Measurements from ENCODE around the gene RPS15. TPM values are rescaled to one million over a fixed set of nuclear protein-coding genes. Genes with fewer than 3 reads are reported as not detected.

RPS15 gene
- total and polyA plus RNA-seq, 9 of the 15 experiments (the other 6 are each of a cell fraction or from before 2014, with no cell fraction given), result 605 to 2,791 (median 957) TPM

DNA sequence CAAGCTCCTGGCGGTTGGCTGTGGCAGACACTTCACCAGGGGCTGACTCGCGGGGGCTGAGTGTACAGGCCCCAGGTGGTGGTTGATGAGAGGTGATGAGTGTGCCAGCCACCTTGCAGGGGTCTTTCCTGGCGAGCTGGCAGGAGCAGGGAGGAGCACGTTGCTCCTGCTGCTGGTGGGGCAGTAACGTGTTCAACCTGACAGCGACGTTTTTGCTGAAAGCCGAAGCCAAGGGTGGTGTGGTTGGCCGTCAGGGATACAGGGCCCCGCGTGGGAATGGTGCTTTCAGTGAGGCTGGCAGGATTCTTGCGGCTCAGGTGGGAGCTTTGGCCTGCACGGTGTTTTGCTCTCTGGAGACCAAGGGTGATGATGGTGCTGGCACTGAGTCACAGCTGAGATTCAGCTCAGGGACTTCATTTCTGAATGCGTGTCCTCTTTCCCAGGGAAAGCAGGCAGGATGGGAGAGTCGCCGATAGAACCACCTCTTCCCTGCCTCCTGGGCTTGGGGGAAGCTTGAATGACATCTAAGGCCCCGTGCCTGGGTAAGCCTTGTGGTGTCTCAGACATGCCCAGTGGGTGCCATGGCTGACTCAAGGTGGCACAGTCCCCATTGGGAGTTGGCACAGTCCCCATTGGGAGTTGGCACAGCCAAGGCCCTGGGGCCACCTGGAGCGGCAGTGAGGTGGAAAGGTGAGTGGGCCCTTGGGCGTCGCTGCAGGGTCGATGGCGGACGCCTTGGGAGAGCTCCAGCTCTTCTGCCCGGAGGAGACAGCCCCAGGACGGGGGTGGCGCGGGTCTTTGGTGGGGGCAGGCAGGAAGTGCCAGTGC, 22.0 kb upstream of the RPS15 start (continued):
- TF ChIP-seq, protein P1, sequence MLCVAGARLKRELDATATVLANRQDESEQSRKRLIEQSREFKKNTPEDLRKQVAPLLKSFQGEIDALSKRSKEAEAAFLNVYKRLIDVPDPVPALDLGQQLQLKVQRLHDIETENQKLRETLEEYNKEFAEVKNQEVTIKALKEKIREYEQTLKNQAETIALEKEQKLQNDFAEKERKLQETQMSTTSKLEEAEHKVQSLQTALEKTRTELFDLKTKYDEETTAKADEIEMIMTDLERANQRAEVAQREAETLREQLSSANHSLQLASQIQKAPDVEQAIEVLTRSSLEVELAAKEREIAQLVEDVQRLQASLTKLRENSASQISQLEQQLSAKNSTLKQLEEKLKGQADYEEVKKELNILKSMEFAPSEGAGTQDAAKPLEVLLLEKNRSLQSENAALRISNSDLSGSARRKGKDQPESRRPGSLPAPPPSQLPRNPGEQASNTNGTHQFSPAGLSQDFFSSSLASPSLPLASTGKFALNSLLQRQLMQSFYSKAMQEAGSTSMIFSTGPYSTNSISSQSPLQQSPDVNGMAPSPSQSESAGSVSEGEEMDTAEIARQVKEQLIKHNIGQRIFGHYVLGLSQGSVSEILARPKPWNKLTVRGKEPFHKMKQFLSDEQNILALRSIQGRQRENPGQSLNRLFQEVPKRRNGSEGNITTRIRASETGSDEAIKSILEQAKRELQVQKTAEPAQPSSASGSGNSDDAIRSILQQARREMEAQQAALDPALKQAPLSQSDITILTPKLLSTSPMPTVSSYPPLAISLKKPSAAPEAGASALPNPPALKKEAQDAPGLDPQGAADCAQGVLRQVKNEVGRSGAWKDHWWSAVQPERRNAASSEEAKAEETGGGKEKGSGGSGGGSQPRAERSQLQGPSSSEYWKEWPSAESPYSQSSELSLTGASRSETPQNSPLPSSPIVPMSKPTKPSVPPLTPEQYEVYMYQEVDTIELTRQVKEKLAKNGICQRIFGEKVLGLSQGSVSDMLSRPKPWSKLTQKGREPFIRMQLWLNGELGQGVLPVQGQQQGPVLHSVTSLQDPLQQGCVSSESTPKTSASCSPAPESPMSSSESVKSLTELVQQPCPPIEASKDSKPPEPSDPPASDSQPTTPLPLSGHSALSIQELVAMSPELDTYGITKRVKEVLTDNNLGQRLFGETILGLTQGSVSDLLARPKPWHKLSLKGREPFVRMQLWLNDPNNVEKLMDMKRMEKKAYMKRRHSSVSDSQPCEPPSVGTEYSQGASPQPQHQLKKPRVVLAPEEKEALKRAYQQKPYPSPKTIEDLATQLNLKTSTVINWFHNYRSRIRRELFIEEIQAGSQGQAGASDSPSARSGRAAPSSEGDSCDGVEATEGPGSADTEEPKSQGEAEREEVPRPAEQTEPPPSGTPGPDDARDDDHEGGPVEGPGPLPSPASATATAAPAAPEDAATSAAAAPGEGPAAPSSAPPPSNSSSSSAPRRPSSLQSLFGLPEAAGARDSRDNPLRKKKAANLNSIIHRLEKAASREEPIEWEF (CRISPR knock-in tag; IDR thresholded peaks at IDR 0.05), result no peak
- TF ChIP-seq ZNF23 (CRISPR knock-in tag; IDR thresholded peaks at IDR 0.05), result no peak

DNA sequence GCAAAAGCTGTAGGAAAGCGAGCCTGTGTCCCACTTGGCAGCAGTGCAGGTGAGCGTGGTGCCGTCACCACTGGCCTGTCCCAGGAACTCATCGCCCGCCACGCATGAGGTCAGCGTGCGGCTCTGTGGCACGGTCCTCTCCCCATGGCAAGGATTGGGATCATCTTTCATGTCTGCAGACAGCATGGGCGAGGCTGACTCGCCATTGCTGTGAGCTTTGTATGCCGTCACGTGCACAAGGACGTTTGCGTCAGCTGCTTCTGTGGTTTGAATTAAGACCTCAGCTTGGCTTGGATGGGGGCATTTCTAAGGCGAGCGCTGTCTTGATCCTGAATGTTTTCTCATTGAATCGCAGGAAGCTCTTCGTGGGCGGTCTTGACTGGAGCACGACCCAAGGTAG, 21.1 kb upstream of the RPS15 start:
- no peak overlapping the region for H3K4me2 ChIP-seq (ENCODE audit: insufficient read depth, low read length)
- WGBS (ENCODE audit: insufficient coverage, low coverage, missing lambda C conversion rate), result 93% methylated on average over 21 of the region's 21 CpGs
- in situ Hi-C loops (cut with MboI), result no loop called here
- DNase-seq (ENCODE audit: extremely low read depth in 1 of 4, low spot score in 3 of 4), result no peak
- ChIA-PET CTCF (ENCODE audit: low intra/inter-chr PET ratio) (no interaction called here), POLR2A (interaction anchor here (0.8 to 7.4 kb wide), 4 partner anchors 9 to 94 kb away, joined by 3 to 52 read pairs (median 5); no protein-coding TSS in a partner anchor)
- intact Hi-C loops (cut with micrococcal nuclease), result no loop called here
- H3K9me1 ChIP-seq (ENCODE audit: control insufficient read depth, insufficient read depth, low read length), result peaks cover 18% of the 10 kb centered on the region
- no peaks in the 10 kb centered on the region for H3K9me3 ChIP-seq (replicated peaks; ENCODE audit: control insufficient read depth, insufficient read depth, low read depth, low read length)
- peaks cover 57% of the 10 kb centered on the region for H4K20me1 ChIP-seq (replicated peaks; ENCODE audit: control insufficient read depth, insufficient read depth, low read length)
- TF ChIP-seq ZNF217 (CRISPR knock-in tag; IDR thresholded peaks at IDR 0.05) (no peak), RBFOX2 (IDR thresholded peaks at IDR 0.05; ENCODE audit: low read depth, low read length) (0 out of 2 replicates have a peak, but pooled peaks have one; percentile 24)
- no peak overlapping the region for H2AFZ ChIP-seq (ENCODE audit: low read depth, low read length)
- no peaks in the 10 kb centered on the region for H3K27me3 ChIP-seq (ENCODE audit: control insufficient read depth in 2 of 2, insufficient read depth in 2 of 2, low read length in 2 of 2)
- peaks cover 24 to 64% of the 10 kb centered on the region in 2 experiments for H3K4me1 ChIP-seq (replicated peaks in 1 of 2; ENCODE audit: control insufficient read depth in 2 of 2, insufficient read depth in 2 of 2, low read length in 2 of 2)
- H3K79me2 ChIP-seq (ENCODE audit: control insufficient read depth, insufficient read depth, low read length), result peaks cover 90% of the 10 kb centered on the region
- ATAC-seq, result no peak
- H3K27ac ChIP-seq (ENCODE audit: extremely low read depth, low read depth, low read length), result no peak overlapping the region
- no TSS peak for BruUV-seq (replicated peaks)
- no peak for FAIRE-seq
- H3K9ac ChIP-seq (ENCODE audit: insufficient read depth in 1 of 2, low read depth in 2 of 2, low read length in 2 of 2), result peak overlapping the region in 1 of 2 experiments; percentile 66; a peak in 1 of 4 replicates
- H3K4me3 ChIP-seq, result no peak overlapping the region
- peaks cover 91% of the 10 kb centered on the region; the same call in 2 of the 3 replicates for H3K36me3 ChIP-seq (ENCODE audit: control insufficient read depth, insufficient read depth, low read length)

Data from K562 (cell line).